HG02759 (cell line): ENCODE measurements around the gene USP2.

ENCODE experiments used
- ATAC-seq: cut with Tn5 transposase; IDR thresholded peaks from one replicate; pipeline ENCODE4 v1.9.1; 2021; ENCODE audit warnings: mild to moderate bottlenecking, moderate library complexity; ENCODE audit not compliant: unreplicated experiment

USP2 gene, protein sequence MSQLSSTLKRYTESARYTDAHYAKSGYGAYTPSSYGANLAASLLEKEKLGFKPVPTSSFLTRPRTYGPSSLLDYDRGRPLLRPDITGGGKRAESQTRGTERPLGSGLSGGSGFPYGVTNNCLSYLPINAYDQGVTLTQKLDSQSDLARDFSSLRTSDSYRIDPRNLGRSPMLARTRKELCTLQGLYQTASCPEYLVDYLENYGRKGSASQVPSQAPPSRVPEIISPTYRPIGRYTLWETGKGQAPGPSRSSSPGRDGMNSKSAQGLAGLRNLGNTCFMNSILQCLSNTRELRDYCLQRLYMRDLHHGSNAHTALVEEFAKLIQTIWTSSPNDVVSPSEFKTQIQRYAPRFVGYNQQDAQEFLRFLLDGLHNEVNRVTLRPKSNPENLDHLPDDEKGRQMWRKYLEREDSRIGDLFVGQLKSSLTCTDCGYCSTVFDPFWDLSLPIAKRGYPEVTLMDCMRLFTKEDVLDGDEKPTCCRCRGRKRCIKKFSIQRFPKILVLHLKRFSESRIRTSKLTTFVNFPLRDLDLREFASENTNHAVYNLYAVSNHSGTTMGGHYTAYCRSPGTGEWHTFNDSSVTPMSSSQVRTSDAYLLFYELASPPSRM

DNA sequence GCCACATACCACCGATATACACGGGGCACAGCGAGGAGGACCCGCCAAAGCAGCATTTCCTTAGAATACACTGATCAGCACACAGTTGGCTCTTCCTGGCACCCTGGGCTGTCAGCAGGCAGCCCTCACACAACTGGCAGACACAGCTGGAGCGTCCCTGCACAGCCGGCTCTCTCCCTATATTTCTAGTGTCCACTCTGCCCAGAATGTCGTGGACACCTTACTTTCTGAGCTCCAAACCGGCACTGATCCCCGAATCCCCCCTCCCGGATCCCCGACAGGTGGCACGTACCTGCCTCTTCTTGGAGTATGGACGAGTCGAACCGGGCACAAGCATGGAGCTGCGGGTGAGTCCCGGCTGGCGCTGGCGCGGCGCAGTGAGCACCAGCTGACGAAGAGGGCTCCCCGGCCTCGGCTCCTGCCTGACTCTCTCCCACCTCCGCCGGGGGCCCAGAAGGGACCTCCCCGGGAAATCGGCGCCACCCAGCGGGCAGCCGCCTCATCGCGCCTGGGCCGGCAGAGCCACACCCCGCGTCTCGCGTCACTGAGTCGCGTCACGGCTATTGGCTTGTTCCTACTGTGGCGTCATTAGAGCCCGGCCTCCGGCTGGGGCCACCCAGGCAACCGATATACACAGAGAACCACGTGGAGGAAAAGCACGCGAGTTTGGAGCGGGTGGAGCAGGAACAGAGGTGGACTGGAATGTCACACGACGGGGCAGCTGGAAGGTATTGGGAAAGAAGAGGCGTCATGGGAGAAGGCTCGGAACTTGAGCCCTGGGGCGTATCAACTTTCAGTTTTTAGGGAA, at the start of gene USP2:
TSS of gene USP2 (minus strand) at position 510 of the 808 bp plus-strand sequence. CDS start 8,210 bp downstream, outside the sequence.
- ATAC-seq: peak; percentile 99

DNA sequence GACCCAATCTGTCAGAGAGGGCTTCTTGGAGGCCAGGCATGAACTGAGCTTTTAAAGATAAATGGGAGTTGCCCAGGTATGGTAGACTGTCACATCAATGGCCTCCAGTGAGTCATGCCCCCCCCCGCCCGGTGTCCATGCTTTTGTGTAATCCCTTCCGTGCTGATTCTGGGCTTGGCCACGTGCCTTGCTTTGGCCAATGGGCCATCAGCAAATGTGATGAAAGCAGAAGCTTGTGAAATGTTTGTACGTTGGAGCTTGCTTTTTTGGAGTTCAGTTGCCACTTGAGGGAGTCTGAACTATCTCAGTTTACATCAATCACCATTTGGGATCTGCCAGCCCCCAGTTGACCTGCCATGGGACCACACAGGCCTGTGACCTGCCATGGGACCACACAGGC, 45.8 kb upstream of the USP2 start:
- no peak for ATAC-seq

DNA sequence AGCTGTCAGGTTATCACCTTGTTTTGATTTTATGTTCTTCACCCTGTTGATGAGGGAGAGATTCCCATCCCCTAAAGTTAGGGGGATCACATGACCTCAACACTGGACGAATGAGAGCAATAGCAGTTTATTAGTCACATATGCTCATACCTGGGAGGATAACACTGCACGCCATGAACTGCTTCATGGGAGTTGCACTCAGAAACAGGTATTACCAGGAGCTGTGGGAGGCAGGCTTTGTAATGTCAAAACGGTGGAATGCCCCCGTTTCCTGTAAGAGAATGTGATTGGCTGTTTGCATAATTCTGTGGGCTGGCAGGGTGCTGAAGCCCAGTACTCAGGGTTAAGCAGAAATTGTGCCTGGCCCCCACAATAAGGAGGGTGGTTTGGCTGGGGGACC, 44.7 kb upstream of the USP2 start:
- ATAC-seq: no peak

DNA sequence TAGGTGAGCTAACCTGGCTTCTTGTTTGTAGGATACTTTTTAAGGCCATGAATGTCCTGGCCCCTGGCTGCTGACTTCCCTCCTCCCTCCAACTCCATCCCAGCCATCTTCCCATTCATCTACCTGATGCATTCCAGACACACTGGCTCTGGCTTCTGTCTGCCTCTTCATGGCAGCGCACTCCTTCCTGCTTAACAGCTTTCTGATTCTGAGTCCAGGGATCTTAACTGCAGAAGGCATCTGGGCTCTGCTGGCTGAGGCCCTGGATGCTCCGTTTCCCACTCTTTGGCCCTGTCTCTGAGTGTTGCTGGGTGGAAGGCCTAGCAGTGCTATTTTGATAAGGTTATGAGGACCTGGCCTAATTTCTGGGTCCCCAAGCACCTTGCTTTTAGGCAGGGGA, 43.3 kb upstream of the USP2 start:
- ATAC-seq: no peak

DNA sequence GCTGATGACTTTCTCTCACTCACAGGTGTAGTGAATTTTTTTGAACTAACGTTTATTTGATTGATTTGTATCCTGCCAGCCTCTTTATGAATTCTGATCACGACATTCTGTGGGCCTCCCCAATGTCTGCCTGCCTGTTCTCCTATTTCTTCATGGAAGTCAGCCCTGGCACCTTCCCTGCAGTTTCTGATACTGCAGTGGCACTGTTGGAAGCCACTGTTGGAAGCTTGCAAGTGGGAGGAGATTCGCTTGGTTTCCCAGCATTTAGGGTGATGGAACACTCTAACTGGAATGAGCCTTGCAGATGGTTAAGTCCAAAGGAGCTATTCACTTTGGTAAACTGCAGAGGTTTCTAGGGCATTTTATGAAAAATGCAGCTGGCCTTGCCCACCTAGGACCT, 42.8 kb upstream of the USP2 start:
- no peak for ATAC-seq

DNA sequence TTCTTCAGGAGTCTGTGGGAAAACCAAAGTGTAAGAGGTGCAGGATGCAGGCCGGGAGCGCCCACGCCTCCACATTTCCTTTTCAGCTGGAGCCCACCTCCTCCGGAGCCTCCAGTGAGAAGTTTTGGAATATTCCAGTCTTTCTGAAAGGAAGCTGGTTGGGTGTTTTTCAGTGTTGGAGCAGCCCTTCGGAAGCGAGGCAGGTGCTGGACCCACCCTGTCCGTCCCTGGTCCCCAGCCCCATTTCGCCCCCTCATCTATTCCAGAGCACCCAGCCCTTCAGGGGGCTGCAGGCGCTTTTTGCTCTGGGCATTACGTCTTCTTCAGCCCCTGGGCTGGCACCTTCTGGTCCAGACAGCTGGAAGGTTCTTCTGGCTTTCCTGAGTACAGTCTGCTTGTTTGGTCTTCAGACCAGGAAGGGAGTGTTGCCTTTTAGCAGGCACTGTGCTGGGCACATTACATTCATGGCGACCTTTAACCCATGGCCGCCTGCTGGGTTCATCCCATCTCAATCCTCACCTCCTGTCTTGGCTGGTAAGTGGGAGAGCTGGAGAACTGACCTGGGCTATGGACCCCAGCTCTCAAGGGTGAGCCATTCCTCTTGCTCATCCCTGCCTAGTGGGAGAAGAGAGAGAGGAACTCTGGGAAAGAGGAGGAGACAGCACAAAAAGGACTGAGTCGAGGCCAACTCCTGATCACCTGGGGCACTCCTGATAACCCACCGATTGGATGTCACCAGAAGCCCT, 42.2 kb upstream of the USP2 start:
- no peak for ATAC-seq

DNA sequence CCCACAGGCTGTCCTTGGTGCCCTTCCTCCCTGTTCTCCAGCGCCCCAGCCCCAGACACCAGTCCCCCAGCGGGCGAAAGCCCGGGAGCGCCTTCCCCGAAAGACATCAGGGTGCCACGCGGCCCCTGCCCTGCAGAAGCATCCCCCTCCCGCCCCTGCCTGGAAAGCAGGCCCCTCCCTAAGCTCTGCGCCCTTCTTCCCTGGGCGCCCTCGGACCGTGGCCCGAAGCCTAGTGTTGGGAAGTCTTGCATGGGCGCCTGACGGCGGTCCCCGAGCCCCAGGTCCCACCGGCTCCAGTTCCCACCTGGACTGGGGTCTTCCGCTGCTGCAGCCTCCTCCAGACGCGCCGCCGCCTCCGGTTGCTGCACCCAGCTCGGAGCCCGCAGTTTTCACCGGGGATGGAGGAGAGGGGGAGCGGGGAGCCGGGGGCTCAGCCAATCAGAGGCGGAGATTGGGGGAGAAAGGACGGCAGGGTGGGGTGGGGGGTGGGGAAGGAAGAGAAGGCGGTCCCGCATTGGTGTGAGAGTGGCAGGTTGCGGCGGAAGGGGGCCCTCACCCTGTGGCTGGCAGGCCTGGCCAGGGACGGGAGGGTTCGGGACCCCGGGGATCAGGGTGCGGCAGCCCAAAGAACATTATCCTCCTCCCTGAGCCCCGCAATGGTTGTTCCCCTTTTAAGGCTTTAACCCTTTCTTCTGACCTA, 41.5 kb upstream of the USP2 start, which contains the start of gene THY1:
TSS of gene THY1 (minus strand) at position 364 of the 700 bp plus-strand sequence. CDS start 2,267 bp downstream, outside the sequence.
- ATAC-seq: no peak

DNA sequence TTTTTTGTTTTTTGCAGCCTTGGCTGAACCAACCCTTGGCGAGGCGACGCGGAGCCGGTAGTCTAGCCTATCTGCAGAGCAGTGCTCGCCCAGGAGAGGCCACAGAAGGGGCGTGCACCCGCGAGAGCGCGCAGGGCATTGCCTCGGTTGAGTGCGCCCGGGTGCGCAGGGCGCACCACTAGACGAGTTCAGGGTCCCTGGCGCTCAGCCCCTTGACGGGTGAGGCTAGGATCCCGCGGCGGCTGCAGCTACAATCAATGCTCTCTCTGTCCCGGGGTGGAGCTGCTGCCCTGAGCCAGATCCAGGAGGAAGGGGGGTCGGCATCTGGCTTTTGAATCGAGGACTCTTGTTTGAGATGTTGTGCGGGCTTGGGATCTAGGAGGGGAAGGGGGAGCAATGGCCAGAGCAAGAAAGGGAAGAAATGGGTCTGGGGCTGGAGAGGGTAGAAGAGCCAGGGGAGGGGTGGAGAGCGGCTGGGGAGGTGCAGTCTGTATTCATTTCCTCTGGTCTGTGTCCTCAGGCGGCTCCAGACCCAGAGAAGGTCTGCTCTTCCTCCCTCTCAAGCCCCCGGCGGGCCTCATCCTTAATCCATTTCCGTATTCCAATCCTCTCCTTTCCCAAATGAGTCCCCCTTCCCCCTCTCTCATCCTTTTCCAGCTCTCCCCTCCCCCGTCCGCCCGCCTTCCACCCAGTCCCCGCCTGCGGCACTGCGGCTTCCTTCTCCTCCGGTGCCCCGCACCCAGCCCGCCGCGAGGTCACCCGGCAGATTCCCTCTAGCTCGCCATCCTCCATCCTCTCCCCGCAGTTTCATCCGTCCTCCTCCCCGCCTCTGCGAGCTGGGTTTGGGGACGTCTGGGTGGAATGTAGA, 40.7 kb upstream of the USP2 start:
- ATAC-seq: no peak

DNA sequence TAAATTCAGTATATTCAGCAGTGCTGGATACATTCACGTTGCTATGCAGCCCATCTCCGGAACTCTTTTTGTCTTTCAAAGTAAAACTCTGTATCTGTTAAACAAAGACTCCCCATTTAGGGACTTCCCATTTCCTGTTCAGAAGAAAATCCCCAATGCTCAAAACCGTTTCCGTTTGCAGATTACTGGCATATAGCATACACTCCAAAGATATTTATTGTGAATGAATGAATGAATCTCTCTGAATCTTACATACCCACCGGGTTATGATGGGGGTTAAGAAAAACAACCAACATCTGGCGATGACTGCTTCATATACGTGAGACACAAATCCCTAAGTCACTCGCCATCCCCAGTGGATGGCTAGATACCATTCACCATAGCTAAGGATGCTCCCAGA, 39.9 kb upstream of the USP2 start:
- ATAC-seq: no peak

DNA sequence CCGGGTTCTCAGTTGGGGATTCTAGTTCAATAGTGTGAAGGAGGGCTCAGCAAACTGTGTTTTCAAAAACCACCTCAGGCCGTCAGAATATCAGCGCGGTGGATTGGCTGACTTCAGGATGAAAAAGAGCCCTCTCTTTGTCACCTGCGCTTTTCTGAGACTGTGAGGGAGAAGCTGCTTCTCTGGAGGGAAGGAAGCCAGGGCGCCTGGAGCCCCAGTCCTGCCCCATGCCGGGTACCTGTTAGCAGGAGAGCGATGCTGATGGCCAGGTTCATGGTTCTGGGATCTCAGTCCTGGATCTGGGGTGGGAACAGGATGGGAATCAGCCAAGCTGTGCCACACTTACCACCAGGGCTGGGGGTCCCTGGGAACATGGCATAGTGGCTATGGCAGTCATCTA, 39.1 kb upstream of the USP2 start:
- ATAC-seq: no peak

DNA sequence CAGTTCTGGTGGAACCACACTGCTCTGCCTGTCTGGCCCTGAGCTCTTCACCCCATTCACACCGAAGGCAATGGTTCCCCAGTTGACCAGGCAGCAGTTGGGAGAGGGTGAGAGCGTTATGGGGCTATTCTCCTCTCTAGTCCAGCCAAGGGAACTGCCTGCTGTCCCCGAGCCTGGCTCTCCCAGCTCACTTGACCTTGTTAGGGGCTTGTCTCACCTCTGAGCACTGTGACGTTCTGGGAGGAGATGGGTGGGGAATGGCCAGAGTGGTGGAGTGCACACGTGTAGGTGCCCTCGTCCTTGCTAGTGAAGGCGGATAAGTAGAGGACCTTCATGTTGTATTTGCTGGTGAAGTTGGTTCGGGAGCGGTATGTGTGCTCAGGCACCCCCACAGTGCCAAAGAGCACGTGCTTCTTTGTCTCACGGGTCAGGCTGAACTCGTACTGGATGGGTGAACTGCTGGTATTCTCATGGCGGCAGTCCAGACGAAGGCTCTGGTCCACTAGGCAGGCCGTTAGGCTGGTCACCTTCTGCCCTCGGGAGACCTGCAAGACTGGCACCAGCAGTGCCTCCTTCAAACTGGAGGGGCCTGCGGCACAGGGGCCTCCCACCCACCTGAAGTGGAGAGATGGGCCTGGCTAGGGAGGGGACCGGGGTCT, 38.5 kb upstream of the USP2 start:
- ATAC-seq: no peak

DNA sequence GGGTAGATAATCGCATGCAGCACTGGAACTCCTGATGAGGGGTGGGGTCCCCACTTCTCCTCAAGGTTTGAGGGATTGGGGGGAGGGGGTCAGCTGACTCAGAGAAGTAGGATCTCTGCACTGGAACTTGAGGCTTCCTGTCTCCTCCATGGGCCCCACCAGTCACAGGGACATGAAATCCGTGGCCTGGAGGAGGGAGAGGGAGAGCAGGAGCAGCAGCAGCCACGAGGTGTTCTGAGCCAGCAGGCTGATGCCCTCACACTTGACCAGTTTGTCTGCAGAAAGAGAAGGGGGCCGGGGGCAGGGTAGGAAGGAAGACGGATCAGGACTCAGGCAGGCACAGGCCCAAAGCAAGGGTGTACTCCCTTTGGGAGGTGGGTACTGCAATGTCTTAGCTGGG, 37.8 kb upstream of the USP2 start:
- ATAC-seq: no peak

DNA sequence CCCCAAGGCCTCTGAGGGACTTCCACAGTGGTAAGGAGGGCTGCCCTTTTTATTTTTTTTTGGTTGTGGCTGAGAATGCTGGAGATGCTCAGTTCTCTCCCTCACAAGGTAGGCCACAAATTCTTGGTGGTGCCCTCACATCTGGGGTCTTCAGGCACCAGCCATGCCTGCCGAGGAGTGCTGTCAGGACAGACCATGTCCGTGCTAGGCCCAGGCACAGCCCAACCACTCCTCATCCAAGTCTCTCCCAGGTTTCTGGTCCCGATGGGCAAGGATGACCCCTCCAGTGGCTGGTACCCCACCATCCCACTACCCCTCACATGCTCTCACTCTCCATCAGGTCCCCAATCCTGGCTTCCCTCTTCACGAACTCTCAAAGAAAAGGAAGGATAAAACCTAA, 37.3 kb upstream of the USP2 start:
- no peak for ATAC-seq

DNA sequence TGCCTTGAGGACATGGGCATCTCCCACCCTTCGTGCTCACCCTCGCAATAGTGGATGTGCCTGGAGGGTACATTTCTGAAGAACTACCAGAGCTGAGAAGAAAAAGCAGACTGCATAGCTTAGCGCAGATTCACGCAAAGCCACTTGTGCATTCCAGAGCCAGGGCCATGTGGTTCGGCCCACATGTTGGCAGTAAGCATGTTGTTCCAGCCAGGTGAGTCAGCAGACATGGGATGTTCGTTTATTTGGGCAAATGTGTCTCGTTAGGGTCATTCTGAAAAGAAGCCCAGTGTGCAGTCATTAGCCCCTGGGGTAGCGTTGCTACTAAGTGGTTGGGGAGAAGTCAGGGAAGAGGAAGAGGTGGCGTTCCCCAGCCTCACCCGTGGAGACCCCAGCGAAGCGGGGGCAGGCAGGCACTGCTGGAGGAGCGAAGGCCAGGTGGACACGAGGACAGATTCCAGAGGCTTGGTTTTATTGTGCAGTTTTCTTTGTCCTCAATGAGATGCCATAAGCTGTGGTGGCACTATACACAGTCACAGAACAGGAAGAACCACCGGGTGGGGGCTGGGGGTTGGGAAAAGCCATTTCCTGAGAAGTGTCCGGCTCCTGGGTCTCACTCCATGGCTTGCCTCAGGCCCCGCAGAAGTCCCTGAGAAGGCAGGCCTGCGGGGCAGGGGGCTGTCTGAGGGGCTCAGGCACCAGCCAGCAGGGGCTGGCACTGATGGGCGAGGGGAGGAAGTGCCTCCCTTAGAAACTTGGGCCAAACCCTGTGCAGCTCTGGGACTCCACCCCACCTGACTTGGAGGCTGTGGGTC, 36.4 kb upstream of the USP2 start:
- ATAC-seq: no peak

DNA sequence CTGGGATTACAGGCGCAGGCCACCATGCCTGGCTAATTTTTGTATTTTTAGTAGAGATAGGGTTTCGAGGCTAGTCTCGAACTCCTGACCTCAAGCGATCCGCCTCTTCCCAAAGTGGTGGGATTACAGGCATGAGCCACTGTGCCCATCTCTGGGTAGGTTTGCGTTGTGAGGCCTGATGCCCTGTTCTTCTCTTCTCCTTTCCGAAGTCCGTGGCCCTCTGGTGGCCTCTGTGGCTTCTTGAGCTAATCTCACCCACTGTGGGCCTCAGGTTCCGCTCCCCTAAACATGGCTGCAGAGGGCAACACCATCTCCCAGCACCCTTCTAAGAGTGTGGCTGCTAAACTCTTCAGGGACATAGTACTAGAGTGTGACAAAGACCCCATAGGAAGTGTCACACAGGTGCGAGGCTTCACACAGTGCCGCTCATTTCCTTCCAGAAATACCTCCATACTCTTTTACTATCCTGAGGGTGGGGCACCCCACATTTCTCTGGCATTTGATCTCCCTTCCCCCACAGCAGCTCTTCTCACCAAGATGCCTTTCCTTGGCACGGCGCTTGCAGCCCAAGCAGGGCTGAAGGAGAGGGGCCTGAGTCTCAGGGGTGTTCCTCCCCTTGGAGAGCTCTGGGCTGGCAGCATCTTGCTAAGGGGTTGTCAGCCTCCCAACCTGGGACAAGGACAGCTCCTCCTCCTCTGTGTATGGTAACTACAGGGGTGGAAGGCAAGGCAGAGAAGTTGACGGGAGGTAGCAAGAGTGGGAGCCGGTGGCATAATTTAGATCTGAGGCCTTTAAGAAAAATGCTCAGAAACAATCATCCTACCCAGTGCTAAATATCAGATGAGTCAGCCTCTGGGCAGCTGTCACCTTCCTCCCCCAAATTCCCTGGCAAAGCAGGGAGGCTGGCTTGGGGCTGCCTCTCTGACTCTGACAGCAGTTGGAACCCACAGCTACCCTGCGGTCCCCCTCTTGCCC, 35.4 kb upstream of the USP2 start:
- no peak for ATAC-seq

DNA sequence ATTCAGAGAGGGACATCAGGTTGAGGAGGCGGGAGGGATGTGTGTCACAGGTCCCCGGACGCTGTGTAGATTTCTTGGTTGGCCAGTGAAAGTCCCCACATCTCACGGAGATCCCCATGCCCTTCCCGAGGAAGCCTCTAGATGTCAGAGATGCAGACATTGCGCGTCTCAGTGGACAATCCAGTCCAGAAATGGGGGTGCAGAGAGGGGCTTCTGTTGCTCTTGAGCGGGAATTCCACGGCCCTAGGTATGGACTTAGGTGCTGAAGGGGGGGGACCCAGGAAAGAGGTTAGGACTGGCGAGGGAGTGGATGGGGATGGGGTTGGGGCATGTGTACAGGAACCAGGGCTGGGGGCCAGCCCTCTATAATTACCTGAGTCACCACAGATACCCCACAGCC, 34.5 kb upstream of the USP2 start:
- no peak for ATAC-seq

DNA sequence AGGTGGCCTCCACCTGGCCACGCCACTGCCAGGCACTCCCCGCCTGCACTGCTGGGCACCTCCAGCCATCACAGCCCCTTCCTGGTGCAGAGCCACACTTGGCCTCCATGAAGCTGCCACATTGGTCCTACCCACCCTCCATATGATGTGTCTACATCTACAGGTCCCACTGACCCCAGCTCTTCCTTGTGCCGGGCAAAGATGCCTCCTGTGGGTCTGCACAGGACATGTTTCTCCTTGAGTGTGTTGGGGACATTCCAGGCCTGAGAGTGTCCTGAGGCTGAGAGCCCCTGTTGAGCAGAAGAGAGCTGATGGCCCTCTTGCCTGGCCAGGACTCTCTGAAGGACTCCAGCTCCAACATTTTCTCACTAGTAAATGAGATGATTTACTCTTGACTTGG, 34.0 kb upstream of the USP2 start:
- no peak for ATAC-seq
